Stimulated activated CD8-positive, alpha-beta memory T cell treated with anti-CD3 and anti-CD28 coated beads, Interleukin-15, amount 100 ng/mL, for 1 hour (primary cell): ENCODE measurements around the gene GRK3.

Source experiments
- DNase-seq: peaks from one replicate; pipeline ENCODE4 v3.0.0-alpha.2; 2020; ENCODE audit warnings: low read depth

The GRK3 gene

GRCh38 chr22:25736378-25737011 lies 172.0 kb downstream of the GRK3 start:
- no peak for DNase-seq

GRCh38 chr22:25739659-25740344 lies 175.3 kb downstream of the GRK3 start:
- DNase-seq: no peak

- DNase-seq: no peak
Measured at GRCh38 chr22:25741692-25742626, 177.5 kb downstream of the GRK3 start, which contains the start of gene MYO18B. MYO18B (plus strand) TSS chr22:25742188; CDS start chr22:25761093, 18,905 bp downstream.

- DNase-seq: no peak
Measured at GRCh38 chr22:25742918-25743708, 178.6 kb downstream of the GRK3 start.

GRCh38 chr22:25744694-25745093 lies 180.2 kb downstream of the GRK3 start:
- no peak for DNase-seq

GRCh38 chr22:25745341-25746011 lies 181.0 kb downstream of the GRK3 start:
- no peak for DNase-seq

GRCh38 chr22:25746012-25746373 lies 181.5 kb downstream of the GRK3 start:
- DNase-seq: no peak

GRCh38 chr22:25747245-25747944 lies 182.9 kb downstream of the GRK3 start:
- DNase-seq: no peak

- no peak for DNase-seq
Measured at GRCh38 chr22:25748140-25748539, 183.7 kb downstream of the GRK3 start.

GRCh38 chr22:25748704-25749103 lies 184.2 kb downstream of the GRK3 start:
- no peak for DNase-seq

- no peak for DNase-seq
Measured at GRCh38 chr22:25749420-25750169, 185.1 kb downstream of the GRK3 start.

- DNase-seq: no peak
Measured at GRCh38 chr22:25750569-25751173, 186.2 kb downstream of the GRK3 start.

- DNase-seq: no peak
Measured at GRCh38 chr22:25751174-25751581, 186.7 kb downstream of the GRK3 start.

GRCh38 chr22:25752615-25753214 lies 188.2 kb downstream of the GRK3 start:
- DNase-seq: no peak

- DNase-seq: no peak
Measured at GRCh38 chr22:25753252-25753651, 188.8 kb downstream of the GRK3 start.

GRCh38 chr22:25754527-25755202 lies 190.2 kb downstream of the GRK3 start:
- DNase-seq: no peak

- no peak for DNase-seq
Measured at GRCh38 chr22:25757686-25758085, 193.2 kb downstream of the GRK3 start.

GRCh38 chr22:25758316-25758715 lies 193.8 kb downstream of the GRK3 start:
- DNase-seq: no peak
